Transverse colon (tissue), 3 donors: ENCODE measurements around the gene ABCA8.

ENCODE experiments used
- CTCF ChIP-seq, 5 experiments: fragments of 200-600 bp in 3 of 5; fragments of 450-650 bp in 2 of 5; sonication (generic) in 3 of 5; IDR thresholded peaks; 1 replicate in 2 of 5; 2 replicates in 3 of 5; pipeline ENCODE4 v1.5.1; 2016 to 2017; ENCODE audit warnings: antibody characterized with exemption in 5 of 5, inconsistent platforms in 3 of 5, mild to moderate bottlenecking in 2 of 5, moderate library complexity in 1 of 5
- EP300 ChIP-seq: sonication (generic); formaldehyde crosslinking; IDR thresholded peaks from one replicate; pipeline ENCODE4 v1.6.1; 2017; ENCODE audit warnings: antibody characterized with exemption, low read depth

GRCh38 chr17:68830313-68830712 lies 124.9 kb downstream of the ABCA8 start:
- TF ChIP-seq EP300 (no peak), CTCF (IDR thresholded peaks at IDR 0.05) (no peak)
